SIG-M5 treated with dmso at 0.1 percent for 504 hours (cell line): ENCODE measurements around the gene DUSP2.

Source experiments
- DNase-seq: peaks from one replicate; lab custom pipeline; 2025; ENCODE audit not compliant: unreplicated experiment; lab: John Stamatoyannopoulos, UW

Gene DUSP2, protein sequence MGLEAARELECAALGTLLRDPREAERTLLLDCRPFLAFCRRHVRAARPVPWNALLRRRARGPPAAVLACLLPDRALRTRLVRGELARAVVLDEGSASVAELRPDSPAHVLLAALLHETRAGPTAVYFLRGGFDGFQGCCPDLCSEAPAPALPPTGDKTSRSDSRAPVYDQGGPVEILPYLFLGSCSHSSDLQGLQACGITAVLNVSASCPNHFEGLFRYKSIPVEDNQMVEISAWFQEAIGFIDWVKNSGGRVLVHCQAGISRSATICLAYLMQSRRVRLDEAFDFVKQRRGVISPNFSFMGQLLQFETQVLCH

DNA sequence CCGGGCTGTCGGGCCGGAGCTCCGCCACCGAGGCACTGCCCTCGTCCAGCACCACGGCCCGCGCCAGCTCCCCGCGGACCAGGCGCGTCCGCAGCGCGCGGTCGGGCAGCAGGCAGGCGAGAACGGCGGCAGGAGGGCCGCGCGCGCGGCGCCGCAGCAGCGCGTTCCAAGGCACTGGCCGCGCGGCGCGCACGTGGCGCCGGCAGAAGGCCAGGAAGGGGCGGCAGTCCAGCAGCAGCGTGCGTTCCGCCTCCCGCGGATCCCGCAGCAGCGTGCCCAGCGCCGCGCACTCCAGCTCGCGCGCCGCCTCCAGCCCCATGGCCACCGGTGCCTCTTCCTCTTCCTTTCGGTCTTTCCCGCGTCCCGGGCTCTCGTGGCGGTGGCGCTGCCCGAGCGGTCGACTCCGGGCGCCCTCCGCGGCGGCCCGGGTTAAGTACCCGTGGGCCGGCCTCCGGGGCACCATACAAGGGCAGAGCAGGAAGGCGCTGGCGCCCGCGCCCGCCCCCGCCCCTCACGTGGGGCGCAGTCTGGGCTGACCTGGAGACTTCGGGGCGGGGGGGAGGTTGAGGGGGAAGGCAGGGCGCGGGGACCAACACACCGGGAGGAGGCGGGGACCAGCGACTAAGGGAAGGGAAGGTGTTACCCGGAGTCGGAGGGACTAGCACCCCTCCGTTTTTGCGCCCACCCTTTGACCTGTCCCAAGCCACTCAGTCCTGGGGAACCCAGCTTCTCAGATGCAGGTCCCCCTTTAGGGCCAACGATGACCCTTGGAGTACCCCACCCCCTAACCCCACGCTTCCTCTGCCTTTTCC is at the start of gene DUSP2:
Gene DUSP2 (minus strand): TSS at position 405 of the 812 bp plus-strand sequence. CDS start 86 bp downstream, at position 319.
- peak; percentile 85 for DNase-seq

DNA sequence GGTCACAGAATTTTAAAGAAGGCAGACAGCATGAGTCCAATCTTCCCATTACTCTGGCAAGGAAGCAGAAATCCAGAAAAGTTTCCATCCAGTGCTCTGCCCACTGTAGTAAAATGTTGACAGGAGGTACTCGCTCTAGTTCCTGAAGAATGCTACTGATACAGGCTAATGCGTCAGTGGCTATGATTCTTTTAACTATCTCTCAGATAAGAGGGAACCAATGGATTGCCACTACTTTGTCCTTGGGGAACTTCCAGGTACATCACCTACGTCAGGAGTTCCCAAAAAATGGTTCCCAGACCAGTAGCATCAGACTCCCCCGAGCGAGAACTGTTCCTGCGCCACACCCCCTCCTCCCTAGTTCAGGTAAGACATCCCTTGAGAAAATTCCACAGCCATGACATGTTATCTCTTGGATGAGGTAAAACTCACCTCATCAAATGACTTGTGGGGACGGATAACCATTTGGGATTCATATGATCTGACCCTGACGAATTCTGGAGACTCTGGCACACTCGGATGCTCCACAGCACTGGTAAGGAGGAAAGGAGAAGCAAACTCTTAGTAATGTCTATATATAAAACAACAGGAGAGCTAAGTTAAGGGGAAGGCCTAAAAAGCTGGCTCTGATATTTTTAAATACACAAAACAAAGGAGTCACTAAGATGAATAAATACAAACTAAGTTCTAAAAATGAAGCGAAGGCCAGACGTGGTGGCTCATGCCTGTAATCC is 46.9 kb upstream of the DUSP2 start:
- no peak for DNase-seq

DNA sequence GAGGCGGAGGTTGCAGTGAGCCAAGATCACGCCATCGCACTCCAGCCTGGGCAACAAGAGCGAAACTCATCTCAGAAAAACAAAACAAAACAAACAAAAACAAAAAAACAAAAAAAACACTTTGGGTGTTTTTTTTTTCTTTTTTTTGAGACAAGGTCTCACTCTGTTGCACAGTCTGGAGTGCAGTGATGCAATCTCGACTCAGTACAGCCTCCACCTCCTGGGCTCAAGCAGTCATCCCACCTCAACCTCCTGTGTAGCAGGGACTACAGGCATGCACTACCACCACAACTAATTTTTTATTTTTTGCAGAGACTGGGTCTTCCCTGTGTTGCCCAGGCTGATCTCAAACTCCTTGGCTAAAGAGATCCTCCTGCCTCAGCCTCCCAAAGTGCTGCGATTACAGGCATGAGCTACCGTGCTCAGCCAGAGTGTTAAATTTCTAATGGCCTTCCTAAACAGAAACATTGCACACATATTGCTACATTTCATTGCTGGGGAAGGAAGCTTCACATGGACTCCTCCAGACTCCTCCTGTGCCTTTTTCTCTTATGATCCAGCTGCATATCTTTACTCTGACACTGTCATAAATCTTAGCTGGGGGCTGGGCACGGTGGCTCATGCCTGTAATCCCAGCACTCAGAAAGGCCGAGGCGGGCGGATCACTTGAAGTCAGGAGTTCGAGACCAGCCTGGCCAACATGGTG is 43.7 kb upstream of the DUSP2 start:
- no peak for DNase-seq

DNA sequence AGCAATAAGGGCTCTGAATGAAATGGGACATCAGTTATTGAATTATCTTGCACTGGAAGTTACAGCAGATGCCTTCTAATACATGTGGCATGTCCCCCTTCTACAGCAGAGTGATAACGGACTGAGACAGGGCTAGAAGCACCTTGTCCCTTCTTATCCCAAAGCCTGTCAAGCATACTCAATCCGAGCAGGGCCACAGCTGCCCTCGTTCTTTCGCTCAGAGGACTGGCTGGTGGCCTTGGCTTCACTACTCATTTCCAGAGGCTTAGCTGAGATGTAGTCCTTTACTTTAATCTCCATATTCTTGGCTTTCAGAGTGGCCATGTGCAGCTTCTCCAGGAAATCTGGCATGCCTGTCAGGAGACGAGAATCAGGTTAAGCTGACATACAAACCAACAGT is 41.3 kb upstream of the DUSP2 start:
- no peak for DNase-seq

DNA sequence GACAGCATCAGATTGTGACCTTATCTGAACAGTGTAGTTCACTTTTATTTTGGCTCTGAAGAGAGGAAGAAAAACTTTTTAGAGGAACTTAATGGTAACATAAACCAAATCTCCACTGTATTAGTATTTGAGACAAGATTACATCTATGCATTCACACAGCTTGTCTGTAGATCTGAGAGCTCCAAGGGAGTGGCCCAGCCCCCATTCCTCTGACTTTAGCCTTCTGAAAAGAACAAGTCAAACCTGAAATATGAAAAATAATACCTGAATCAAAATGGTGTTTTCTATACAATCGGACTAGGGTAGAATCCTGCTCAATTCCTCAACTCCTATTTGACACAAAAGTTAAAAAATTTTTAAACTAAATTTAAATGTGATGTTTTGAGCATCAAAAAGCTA is 40.3 kb upstream of the DUSP2 start:
- no peak for DNase-seq

DNA sequence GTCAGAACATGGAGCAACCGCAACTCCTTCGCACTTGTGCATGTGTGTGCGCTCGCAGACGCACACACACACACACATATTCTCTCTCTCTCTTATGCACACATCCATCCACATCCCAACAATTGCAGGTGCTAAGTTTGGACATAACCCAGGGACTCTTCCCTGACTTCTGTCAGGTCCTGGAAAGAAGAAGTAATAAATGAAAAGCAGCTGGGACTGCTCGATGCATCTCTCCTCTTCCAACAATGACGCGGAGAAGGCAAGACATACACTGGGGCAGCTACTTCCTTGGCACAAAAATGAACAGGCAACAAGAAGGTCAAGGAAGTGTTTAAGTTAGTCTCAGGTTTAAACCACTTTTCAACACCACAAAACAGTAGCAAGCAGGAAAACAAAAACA is 39.7 kb upstream of the DUSP2 start:
- DNase-seq: no peak

DNA sequence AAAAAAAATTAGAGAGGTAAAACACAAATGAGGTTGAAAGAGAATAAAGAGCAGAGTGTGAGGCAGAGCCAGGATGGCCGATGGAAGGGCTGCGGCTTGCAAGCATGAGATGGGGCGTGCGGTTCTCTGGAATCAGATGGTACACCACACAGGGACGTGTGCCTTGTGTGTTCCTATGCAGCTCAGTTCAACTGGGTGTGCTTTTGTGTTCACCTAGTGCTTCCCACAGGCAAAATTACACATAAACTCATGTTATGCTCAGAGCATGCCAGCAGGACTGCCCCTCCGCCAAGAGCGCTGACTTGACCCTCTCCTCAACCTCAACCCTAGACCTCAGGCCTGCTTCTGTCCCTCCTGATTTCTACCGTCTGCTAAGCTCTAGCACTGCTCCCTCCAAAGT is 38.9 kb upstream of the DUSP2 start:
- DNase-seq: no peak

DNA sequence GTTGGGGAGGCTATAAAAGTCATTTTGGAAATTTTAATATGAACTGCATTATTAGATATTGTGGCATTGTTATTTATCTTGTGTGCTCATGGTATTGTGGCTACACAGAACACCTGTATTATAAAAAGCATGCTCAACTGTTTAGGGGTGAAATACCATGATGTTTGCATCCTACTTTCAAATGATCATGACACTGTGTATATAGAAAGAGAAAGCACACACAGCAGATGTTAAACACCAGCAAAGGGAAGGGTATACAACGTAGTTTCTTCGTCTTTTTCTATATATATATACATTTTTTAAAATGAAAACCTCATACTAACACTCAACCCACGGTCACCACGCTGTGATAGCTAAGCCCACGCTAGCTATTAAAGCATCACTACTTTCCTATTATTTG is 36.3 kb upstream of the DUSP2 start:
- no peak for DNase-seq

DNA sequence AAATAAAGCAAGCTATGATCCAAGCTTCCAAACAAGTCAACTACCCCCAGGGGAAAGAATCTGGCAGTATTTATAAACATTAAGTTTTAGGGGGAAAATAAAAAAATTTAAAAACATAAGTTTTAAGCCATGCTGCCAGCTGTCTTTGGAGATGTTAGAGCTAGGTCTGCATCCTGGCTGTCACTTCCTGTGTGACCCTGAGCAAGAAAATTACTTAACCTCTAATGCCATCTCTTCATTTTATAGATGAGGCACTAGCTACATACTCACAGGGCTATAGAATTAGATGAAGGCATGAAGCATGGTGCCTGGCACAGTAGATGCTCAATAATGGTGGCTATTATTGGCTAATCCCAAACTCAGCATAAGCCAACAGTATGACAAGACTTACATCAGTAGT is 35.3 kb upstream of the DUSP2 start:
- DNase-seq: no peak

DNA sequence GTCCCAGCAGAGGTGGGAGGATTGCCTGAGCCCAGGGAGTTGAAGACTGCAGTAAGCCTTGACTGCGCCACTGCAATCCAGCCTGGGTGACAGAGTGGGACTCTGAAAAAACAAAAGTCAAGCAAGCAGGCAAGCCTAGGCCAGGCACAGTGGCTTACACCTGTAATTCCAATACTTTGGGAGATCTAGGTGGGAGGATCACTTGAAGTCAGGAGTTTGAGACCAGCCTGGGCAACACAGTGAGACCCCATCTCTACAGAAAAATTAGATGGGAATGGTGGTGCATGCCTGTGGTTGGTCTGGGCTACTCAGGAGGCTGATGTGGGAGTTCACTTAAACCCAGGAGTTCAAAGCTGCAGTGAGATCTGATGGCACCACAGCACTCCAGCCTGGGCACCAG is 34.8 kb upstream of the DUSP2 start:
- no peak for DNase-seq

DNA sequence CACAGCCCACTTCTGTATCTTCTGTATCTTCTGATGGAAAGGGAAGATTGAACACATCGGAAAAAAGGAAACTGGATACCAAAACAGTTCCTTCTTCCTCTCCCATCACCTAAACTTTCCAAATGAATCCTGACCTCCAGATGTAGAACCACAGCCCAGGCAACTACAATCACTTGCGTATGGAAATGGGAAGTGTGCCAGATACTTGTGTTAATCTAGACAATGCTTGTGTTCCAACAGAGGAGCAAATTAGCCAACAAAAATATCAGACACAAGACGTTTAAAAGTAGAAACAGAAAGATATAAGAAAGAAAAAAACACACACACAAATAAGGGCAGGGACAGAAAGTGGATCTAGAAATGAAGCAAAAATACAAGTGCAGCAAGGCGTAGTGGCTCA is 31.4 kb upstream of the DUSP2 start:
- no peak for DNase-seq

DNA sequence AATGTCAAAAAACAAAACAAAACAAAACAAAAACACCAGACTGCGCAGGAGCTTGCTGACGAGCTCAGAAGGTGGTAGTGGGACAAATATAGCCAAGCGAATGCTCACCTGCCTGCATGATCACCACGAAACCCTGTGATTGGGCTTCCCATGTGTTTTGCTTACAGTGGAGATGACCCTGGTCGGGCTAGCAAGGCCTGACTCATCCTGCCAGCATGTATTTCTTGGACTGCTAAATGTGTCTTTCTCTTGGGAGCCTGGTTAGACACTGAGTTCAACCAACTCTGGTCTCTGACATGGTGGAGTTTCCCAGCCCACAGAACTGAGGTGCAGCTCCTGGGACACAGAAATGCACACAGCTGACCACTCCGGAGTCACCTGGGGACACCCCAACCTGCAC is 30.7 kb upstream of the DUSP2 start:
- DNase-seq: no peak

DNA sequence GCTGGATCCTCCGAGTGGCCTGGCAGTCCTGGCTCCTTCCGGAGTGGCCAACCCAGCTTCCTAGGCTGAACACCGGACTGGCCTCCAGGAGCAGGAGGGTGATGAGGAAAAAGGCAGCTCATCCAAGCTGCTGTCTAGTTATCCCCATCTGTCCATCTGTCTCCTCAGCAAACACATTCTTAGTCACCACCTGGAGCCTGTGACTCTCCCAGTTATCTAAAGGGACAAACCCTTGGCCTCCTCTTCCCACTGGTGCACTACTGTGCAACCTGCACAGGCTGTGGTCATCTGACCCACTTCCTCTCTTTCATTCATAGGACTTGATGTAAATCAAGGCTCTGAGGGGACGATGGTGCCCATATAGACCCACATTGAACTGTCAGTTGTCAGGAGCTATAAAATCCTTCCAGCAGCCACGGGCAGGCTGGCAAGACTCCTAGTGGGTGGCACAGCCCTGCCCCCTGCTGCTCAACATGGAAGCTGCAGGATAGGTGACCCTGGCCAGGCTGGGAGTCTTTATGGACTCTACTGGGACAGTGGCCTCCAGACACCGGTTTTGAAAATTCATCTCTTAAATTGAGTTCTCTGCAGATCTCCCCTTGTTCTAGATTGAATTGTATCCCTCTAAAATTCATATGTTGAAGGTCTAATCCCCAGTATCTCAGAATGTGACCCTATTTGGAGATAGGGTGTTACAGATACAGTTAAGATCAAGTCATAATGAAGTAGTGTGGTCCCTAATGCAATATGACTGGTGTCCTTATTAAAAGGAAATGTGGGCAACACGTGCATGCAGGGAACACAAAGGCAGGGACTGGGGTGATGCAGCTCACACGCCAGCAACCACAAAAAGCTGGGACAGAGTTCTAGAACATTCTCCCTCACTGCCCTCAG is 29.3 kb upstream of the DUSP2 start:
- DNase-seq: peak; percentile 65

DNA sequence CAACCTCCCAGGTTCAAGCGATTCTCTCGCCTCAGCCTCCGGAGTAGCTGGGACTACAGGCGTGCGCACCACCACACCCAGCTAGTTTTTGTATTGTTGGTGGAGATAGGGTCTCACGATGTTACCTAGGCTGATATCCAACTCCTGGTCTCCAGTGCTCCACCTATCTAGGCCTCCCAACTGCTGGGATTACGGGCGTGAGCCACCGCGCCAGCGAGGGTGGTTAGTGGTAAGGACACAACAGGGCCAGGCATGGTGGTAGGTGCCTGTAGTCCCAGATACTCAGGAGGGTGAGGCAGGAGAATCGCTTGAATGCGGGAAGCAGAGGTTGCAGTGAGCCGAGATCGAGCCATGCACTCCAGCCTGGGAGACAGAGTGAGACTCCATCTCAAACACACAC is 26.6 kb upstream of the DUSP2 start:
- no peak for DNase-seq

DNA sequence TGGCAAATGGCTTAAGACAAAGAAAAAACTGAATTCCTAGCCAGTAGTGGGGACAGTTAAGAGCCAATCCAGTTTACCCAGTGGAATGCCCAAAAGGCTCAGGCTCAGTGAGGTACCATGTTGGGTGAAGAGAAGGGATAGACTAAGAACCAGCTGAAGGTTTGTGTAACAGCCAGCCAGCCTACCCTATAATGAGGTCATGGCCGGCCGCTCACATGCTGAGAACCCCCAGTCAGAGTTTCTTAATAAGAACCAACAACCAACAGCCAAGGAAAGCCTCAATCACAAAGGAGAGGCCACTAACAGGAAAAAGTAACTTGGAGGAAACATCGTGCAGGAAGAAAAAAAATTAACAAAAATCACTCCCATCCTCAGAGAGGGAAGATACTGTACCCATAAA is 25.4 kb upstream of the DUSP2 start:
- DNase-seq: no peak

DNA sequence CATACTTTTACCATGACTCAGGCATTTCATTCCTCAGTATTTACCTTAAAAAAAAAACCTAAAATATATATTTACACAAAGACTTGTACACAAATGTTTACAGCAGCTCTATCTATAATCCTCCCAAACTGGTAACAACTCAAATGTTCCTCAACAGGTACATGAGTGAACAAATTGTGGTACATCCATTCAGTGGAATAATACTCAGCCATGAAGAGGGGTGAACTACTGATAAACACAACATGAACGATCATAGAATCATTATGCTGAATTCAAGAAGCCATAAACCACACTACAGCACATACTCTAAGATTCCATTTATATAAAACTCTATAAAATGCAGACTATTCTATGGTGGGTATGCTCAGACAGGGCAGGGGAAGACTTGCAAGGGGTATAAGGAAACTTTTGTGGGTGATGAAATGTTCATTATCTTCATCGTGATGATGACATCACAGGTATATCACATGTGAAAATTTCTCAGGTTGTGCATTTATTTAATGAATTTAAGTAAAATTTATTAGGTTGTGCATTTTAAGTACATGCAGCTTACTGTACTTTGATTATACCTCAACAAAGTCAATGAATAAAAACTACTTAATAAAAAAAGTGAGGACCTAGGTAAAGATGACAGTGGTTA is 24.7 kb upstream of the DUSP2 start:
- no peak for DNase-seq

DNA sequence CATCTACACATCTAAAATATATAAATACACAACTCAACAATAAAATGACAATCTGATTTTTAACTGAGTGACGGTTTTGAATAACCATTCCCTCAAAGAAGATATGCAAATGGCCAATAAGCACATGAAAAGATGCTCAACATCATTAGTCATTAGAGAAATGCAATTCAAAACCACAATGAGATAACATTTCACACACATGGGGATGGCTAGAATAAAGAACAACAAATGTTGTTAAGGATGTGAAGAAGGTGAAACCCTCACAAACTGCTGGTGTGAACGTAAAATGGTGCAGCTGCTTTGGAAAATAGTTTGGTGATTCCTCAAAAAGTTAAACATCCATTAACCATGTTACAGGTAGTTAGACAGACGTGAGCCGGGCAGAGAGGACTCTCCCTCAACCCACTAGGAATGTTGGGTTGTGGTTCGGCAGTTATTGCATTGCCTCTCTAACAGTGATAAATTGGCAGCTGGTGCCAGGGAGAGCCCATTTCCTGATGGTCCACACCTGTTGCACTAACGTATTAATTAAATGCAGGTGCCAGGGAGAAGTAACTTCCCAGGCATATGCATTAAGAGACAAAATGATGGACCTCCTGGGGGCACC is 22.3 kb upstream of the DUSP2 start:
- no peak for DNase-seq

DNA sequence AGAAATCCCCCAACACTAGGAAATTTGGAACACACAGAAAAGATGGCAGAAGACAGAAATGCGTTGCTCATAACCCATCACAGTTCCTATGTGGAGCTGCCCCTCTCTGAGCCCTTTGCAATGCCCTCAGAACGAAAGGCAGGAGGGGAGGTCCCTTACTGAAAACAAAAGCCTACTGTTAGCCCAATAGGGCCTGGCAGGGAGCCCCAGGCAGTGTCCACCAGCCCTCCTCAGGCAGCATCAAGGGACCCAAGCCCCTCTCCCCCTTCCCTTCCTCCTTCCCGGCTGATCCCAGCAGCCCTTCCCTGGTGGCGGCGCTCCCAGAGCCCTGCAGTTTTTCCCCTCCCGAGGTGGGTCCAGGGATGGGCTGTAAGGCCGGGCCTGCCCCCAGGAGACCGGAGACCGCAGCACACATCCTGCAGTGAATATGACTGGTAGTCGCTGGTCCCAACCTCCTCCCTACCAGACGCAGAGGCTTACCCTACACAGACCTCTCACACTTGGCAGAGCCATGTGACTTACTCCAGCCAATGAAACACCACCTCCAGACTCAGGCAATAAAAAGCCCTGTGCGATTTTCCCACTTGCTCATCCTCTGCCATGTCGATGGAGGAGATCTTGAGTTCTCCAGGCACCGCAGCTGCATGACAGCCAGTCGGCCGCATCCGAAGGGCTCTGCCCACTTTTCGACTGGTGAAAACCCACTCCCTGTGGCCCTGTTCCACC is 19.4 kb upstream of the DUSP2 start:
- no peak for DNase-seq
